GM12864 (cell line): ENCODE data around the gene C1QC.

ENCODE experiments used
- DNase-seq: peaks from one replicate; pipeline ENCODE4 v3.0.0-alpha.2; 2011; ENCODE audit warnings: low read depth
- H3K4me3 ChIP-seq: 2 replicates; pipeline ENCODE4 v1.5.1; 2011; ENCODE audit warnings: mild to moderate bottlenecking, low read depth, low read length, control low read depth
- TF ChIP-seq, protein P1 (sequence below): IDR thresholded peaks from 2 replicates; pipeline ENCODE4 v1.5.1; 2011; ENCODE audit warnings: low read depth, mild to moderate bottlenecking, moderate library complexity, low read length, control low read depth, inconsistent platforms; ENCODE audit errors: missing control alignments

C1QC gene

DNA sequence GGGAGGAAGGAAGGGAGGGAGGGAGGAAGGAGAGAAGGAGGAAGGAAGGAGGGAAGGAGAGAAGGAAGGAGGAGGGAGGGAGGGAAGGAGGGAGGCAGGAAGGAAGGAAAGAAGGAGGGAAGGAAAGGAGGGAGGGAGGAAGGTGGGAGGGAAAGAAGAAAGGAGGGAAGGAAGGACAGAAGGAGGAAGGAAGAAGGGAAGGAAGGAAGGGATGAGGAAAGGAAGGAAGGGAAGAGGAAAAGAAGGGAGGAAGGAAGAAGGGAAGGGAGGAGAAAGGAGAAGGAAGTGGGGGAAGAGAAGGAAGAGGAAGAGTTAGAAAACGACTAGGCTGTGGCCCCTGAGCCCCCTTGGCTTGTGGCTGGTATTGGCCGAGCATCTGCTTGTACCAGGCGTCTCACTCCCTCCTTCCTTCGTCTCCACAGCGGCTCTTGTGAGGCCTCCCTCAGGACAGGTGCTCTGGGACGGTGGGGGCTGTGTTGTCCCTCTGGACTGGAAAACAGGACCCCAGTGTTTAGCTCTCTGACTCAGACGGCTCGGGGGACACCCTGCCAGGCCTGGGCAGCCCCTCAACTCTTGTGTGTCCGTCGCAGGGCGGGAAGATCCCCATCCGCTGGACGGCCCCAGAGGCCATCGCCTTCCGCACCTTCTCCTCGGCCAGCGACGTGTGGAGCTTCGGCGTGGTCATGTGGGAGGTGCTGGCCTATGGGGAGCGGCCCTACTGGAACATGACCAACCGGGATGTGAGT is 43.2 kb upstream of the C1QC start:
- DNase-seq, result no peak
- no peak overlapping the region for H3K4me3 ChIP-seq
- TF ChIP-seq, protein P1, sequence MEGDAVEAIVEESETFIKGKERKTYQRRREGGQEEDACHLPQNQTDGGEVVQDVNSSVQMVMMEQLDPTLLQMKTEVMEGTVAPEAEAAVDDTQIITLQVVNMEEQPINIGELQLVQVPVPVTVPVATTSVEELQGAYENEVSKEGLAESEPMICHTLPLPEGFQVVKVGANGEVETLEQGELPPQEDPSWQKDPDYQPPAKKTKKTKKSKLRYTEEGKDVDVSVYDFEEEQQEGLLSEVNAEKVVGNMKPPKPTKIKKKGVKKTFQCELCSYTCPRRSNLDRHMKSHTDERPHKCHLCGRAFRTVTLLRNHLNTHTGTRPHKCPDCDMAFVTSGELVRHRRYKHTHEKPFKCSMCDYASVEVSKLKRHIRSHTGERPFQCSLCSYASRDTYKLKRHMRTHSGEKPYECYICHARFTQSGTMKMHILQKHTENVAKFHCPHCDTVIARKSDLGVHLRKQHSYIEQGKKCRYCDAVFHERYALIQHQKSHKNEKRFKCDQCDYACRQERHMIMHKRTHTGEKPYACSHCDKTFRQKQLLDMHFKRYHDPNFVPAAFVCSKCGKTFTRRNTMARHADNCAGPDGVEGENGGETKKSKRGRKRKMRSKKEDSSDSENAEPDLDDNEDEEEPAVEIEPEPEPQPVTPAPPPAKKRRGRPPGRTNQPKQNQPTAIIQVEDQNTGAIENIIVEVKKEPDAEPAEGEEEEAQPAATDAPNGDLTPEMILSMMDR, result no peak

DNA sequence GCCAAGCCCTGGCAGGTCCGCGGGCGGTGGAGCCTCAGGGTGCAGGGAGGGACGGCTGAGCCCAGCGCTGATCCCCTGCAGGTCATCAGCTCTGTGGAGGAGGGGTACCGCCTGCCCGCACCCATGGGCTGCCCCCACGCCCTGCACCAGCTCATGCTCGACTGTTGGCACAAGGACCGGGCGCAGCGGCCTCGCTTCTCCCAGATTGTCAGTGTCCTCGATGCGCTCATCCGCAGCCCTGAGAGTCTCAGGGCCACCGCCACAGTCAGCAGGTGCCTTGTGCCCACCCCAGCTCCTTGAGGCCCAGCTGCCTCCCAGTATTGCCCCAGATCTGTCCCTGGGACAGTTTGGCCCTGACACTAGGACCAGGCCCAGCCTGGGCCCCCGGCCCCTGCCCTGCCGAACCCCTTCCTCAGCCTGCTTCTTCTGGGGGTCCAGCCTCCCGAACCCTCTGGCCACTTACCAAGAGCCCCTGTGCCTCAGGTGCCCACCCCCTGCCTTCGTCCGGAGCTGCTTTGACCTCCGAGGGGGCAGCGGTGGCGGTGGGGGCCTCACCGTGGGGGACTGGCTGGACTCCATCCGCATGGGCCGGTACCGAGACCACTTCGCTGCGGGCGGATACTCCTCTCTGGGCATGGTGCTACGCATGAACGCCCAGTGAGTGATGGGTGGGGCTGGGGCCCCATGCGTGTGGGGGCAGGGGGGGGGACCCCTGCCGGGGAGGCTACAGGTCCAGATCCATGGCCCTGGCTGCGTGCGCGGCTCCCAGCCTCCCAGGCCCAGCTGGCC is 42.4 kb upstream of the C1QC start:
- no peak for DNase-seq
- H3K4me3 ChIP-seq, result no peak overlapping the region
- TF ChIP-seq, protein P1, result no peak

DNA sequence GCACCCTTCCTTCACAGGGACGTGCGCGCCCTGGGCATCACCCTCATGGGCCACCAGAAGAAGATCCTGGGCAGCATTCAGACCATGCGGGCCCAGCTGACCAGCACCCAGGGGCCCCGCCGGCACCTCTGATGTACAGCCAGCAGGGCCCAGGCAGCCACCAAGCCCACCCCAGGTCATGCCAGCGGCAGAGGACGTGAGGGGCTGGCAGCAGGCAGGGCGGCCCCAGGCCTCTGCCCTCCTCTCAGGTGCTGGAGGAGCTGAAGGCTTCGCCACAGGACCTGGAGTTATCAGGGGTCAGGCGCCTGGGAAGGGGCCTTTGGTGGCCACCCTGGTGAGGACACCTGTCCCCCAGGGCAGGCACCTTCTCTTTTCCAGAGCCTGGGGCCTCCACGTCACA is 41.8 kb upstream of the C1QC start:
- TF ChIP-seq, protein P1, result no peak
- no peak for DNase-seq
- no peak overlapping the region for H3K4me3 ChIP-seq

DNA sequence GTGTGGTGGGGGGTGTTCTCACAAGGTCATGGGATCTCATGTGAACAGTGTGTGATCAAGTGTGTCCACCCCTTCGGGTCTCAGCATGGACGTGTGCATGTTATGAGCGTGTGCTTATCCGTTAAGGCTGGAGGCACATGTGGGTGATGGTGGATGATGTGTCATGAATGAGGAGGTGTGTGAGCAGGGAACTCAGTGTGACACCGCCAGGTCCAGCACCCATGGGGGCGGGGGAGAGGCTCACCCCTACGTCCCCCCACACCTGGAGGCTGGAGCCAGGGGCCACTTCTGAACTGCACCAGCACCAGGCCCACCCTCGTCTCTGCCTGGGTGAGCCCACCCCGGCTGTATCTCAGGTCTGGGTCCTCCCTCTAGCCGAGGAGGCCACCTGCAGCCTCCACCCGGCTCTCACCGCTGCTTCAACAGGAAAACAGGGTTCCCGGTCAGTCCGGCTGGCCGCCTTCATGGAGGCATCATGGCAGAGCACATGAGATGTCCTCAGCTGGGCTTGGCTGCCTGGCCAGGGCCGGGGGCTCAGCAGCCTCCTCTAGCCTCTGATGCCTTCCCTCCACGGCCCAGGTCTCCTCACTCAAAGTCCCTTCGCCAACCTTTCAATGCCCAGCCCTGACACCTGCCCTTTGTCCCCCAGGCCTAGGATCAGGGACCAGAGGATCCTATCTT is 41.2 kb upstream of the C1QC start:
- no peak for DNase-seq
- no peak overlapping the region for H3K4me3 ChIP-seq
- TF ChIP-seq, protein P1, result no peak

DNA sequence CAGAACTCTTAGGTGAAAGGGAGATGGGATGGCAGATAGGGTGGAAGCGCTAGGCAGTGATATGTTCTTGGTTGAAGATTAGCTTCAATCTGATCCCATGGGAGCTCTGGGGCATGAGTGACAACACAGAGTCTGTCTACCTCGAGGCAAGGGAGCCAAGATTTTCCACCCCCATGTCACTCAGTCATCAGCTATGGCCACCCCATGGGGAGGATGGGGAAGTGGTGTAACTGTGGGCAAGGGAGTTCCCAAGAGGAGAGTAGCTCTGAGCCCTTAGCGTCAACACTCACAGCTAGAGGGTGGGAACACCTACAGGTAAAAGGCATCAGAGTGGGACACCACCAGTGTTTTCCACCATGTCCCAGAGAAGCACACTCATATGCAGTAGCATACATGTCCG is 37.3 kb upstream of the C1QC start:
- H3K4me3 ChIP-seq, result no peak overlapping the region
- no peak for DNase-seq
- TF ChIP-seq, protein P1, result no peak

DNA sequence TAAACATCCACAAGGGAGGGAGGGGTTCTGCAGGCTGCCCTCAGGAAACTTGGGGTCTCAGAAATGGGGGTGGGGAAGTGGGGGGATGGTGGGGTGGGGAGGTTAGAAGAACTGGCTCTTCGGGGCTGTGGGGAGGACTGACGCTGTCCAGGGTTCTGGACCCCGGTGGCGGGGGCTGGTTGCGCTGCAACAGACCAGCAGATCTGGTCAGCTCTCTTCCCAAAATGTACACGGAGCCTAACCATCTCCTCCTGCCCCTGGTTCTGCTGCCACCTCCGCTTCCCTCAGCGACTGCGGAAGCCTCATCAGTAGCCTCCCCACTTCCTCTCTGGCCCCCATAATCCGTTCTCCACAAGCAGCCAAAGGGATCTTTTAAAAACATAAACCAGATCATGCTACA is 36.3 kb upstream of the C1QC start:
- TF ChIP-seq, protein P1, result no peak
- H3K4me3 ChIP-seq, result no peak overlapping the region
- DNase-seq, result no peak
